Stimulated activated CD4-positive, alpha-beta T cell treated with anti-CD3 and anti-CD28 coated beads, Interleukin-15, amount 100 ng/mL, for 24 hours (primary cell): ENCODE data around the gene NFYA.

Experiments
- DNase-seq: peaks from one replicate; pipeline ENCODE4 v3.0.0-alpha.2; 2020

Gene NFYA

GRCh38 chr6:41122373-41122772 is 49.6 kb downstream of the NFYA start:
- DNase-seq = no peak

- DNase-seq = no peak
Measured at GRCh38 chr6:41122918-41123317, 50.1 kb downstream of the NFYA start.

- DNase-seq = no peak
Measured at GRCh38 chr6:41125282-41125681, 52.5 kb downstream of the NFYA start.

GRCh38 chr6:41132254-41132653 is 59.5 kb downstream of the NFYA start:
- DNase-seq = no peak

GRCh38 chr6:41135062-41135832 is 62.5 kb downstream of the NFYA start:
- DNase-seq = no peak

GRCh38 chr6:41136911-41137310 is 64.1 kb downstream of the NFYA start:
- no peak for DNase-seq

- DNase-seq = no peak
Measured at GRCh38 chr6:41147917-41148316, 75.1 kb downstream of the NFYA start.
